GM12878 (cell line): ENCODE data around the gene MCEMP1.
A peak's percentile ranks its signal among the peaks of the same experiment; 100 is the strongest.

Source experiments
- CHD1 ChIP-seq: IDR thresholded peaks from 2 replicates; pipeline ENCODE4 v1.6.1; 2012; ENCODE audit warnings: low read depth, low read length, improper control_type of control experiment
- CTCF ChIP-seq, 3 experiments: IDR thresholded peaks in 2 of 3; conservative IDR thresholded peaks in 1 of 3; 2 replicates each; pipeline ENCODE4 v1.5.1; 2011; ENCODE audit warnings: low read depth in 3 of 3, low read length in 3 of 3, mild to moderate bottlenecking in 3 of 3, control low read depth in 2 of 3, moderate library complexity in 2 of 3, inconsistent platforms in 1 of 3, mixed read lengths in 1 of 3; ENCODE audit not compliant: control insufficient read depth in 2 of 3, insufficient read depth in 1 of 3; ENCODE audit errors: extremely low read depth in 1 of 3
- MTA2 ChIP-seq: fragments of 450-650 bp; IDR thresholded peaks from 2 replicates; pipeline ENCODE4 v1.6.1; 2016; ENCODE audit warnings: low read depth, mild to moderate bottlenecking, moderate library complexity
- POLR2A ChIP-seq: IDR thresholded peaks from 2 replicates; pipeline ENCODE4 v1.6.1; 2011; ENCODE audit warnings: low read depth, mild to moderate bottlenecking, low read length

GRCh38 chr19:7705387-7706187 is 28.7 kb downstream of the MCEMP1 start:
- no peak for TF ChIP-seq CTCF (IDR thresholded peaks at IDR 0.05 in 2 of 3, conservative IDR thresholded peaks at IDR 0.05 in 1 of 3; ENCODE audit: control insufficient read depth in 2 of 3, extremely low read depth in 1 of 3, insufficient read depth in 1 of 3, low read depth in 3 of 3, low read length in 3 of 3)
- TF ChIP-seq POLR2A, result peak; percentile 63; the same call in 1 of the 2 replicates
- peak; percentile 88 for TF ChIP-seq MTA2
- no peak for TF ChIP-seq CHD1
